ENCODE data around the gene LAMC1.

- TF ChIP-seq CTCF (IDR thresholded peaks at IDR 0.05; ENCODE audit: poor library complexity) (no peak), EZH2 (IDR thresholded peaks at IDR 0.05; ENCODE audit: borderline replicate concordance) (no peak), EZH2phosphoT487 (IDR thresholded peaks at IDR 0.05; ENCODE audit: low read depth, severe bottlenecking, unreplicated experiment) (no peak)
These were observed 59.4 kb downstream of the LAMC1 start for GRCh38 chr1:183082650-183083049.

Measured in hepatocyte (in vitro differentiated cells).